ENCODE data around the gene SSC4D. TPM values are rescaled to one million over a fixed set of nuclear protein-coding genes. Genes with fewer than 3 reads are reported as not detected.
"Not testable (repeated sequence)": the region's sequence is repeated elsewhere in the genome, so short reads cannot be mapped to it uniquely, and the experiment has no call there.

Gene SSC4D
- total RNA-seq, 1 donor = 0.81 TPM

DNA sequence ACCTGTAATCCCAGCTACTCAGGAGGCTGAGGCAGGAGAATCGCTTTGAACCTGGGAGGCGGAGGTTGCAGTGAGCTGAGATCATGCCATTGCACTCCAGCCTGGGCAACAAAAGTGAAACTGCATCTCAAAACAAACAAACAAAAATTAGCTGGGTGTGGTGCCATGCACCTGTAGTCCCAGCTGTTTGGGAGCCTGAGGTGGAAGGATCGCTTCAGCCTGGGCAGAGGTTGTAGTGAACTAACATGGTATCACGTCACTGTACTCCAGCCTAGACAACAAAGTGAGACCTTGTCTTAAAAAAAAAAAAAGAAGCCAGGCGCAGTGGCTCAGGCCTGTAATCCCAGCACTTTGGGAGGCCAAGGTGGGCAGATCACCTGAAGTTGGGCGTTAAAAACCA, 21.7 kb downstream of the SSC4D start:
- DNase-seq (ENCODE audit: low read depth in 2 of 3, low spot score in 2 of 3) = not testable (repeated sequence)

DNA sequence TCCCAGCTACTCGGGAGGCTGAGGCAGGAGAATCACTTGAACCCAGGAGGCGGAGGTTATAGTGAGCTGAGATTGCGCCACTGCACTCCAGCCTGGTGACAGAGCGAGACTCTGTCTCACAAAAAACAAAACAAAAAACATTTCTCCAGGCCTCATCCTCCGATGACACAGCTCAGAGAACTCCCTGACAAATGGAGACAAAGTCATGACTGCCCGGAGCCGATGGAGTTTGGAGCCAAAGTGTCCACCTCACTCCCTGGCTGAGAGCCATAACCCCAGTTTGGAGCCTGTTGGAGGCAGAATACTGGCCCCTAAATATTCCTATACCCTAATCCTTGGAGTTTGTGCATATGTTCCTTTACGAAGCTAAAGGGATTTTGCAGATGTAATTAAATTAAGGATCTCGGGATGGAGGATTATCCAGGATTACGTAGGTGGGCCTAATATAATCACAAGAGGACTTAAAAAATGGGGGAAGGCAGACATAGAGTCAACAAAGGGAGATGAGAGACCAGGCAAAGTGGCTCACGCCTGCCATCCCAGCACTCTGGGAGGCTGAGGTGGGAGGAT, 22.7 kb downstream of the SSC4D start:
- DNase-seq (ENCODE audit: low read depth in 2 of 3, low spot score in 2 of 3) = no peak

- peak in 1 of 3 donors; percentile 17 for DNase-seq (ENCODE audit: low read depth in 2 of 3, low spot score in 2 of 3)
Observed at GRCh38 chr7:76383089-76383944, 26.2 kb downstream of the SSC4D start.

GRCh38 chr7:76381814-76382213, 27.7 kb downstream of the SSC4D start:
- DNase-seq (ENCODE audit: low read depth in 2 of 3, low spot score in 2 of 3) = no peak

GRCh38 chr7:76380623-76380966, 28.9 kb downstream of the SSC4D start:
- no peak for DNase-seq (ENCODE audit: low read depth in 2 of 3, low spot score in 2 of 3)

DNA sequence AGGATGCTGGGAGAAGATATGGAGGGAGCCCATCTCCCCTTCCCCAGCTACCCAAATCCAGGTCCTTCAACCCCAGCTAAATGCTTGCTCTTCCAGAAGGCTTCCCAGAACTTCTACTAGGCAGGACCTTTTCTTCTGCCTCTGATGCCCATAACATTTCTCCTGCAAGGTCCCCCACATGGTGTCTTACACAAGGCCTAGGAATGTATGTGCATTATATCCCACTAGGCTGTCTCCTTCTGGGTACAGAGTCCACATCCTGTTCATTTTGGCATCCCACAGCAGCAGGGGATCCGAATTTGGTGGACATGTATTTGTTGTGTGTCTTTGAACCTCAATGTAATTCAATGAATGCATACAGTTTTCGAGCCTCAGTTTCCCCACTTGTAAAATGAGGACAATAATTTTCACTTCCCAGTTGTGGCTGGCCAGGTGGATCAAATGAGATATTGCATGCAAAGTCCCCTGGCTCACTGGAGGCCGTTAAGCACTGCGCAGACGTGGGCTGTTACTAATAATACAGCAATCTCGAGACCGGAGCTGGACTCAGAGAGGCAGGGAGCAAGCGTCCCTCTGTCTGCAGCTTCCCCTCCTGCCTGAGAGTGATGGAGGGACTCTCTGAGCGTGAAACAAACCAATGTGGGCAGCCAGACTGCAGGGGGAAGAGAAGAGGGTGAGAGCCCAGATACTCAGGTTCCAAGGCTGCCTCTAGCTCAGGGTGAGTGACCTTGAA, 32.1 kb downstream of the SSC4D start:
- DNase-seq (ENCODE audit: low read depth in 2 of 3, low spot score in 2 of 3) = no peak

DNA sequence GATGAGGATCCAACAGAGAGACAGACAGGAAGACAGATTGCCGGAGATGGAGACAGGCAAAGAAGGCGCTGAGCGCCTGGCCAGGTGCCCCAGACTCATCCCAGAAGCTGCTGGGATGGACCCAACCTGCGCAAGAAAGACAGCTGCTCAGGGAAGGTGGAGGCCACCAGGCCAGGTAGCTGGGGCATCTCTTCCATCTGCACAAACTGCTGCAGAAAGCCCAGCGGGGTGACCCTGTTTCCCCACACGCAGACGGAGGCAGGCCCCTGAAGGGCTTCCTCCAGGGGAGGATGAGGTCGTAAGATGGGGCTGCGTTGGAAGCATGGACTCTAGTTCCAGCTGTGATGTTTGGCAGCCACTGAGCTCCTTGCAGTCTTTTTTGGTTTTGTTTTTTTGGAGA, 34.2 kb downstream of the SSC4D start:
- DNase-seq (ENCODE audit: low read depth in 2 of 3, low spot score in 2 of 3) = no peak

GRCh38 chr7:76372984-76373833, 36.3 kb downstream of the SSC4D start:
- peak in 1 of 3 donors; percentile 42 for DNase-seq (ENCODE audit: low read depth in 2 of 3, low spot score in 2 of 3)

GRCh38 chr7:76371396-76371795, 38.1 kb downstream of the SSC4D start:
- no peak for DNase-seq (ENCODE audit: low read depth in 2 of 3, low spot score in 2 of 3)

DNA sequence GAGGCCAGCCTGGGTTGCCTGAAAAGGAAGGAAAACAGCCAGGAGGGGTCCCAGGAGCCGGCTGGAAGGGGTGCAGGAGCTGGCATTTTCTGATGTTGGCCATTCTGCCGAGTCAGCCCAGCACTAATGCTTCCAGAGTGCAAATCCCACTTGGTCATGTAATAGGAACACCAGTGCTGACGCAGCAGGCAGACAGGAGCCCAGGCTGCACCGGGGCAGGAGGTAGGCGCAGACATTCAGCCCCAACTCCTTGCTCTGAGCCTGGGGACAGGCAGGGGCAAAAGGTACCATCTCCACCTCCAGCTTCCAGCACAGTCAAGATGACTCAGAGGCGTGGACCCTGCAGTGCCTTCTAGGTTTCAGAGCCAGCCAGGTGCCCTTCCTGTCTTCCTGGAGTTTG, 40.5 kb downstream of the SSC4D start:
- no peak for DNase-seq (ENCODE audit: low read depth in 2 of 3, low spot score in 2 of 3)

- no peak for DNase-seq (ENCODE audit: low read depth in 2 of 3, low spot score in 2 of 3)
Observed at GRCh38 chr7:76368190-76368589, 41.3 kb downstream of the SSC4D start.

DNA sequence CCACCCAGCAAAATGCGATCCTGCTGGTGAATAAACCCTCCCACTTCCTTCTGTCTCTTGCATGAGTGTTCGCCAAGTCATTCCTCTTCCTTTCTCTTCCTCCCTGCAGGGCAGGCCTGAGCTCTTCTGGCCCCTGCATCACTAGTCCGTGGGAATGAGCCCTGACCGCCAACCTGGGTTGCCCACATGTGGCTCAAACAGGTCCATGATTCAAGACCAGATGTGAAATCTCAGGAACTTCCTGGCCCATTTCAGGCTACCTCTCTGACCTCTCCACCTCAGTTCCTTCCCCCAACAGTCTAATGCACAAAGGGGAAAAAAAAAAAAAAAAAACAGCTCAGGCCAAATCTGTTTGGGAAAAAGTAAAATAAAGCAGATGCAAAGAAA, 45.3 kb downstream of the SSC4D start:
- DNase-seq (ENCODE audit: low read depth in 2 of 3, low spot score in 2 of 3) = peak in 1 of 3 donors; percentile 29

- not testable (repeated sequence) for DNase-seq (ENCODE audit: low read depth in 2 of 3, low spot score in 2 of 3)
Observed at GRCh38 chr7:76363754-76364153, 45.7 kb downstream of the SSC4D start.

- DNase-seq (ENCODE audit: low read depth in 2 of 3, low spot score in 2 of 3) = no peak
Observed at GRCh38 chr7:76359978-76360638, 49.4 kb downstream of the SSC4D start.

GRCh38 chr7:76359111-76359977, 50.2 kb downstream of the SSC4D start:
- peak; percentile 95 to 99 (median 98) for DNase-seq (ENCODE audit: low read depth in 2 of 3, low spot score in 2 of 3)

- peak in 1 of 3 donors; percentile 85 for DNase-seq (ENCODE audit: low read depth in 2 of 3, low spot score in 2 of 3)
Observed at GRCh38 chr7:76358481-76359110, 50.9 kb downstream of the SSC4D start, which contains the start of gene YWHAG. YWHAG (minus strand) TSS chr7:76358991; CDS start chr7:76358808, 183 bp downstream.

GRCh38 chr7:76358011-76358480, 51.5 kb downstream of the SSC4D start:
- DNase-seq (ENCODE audit: low read depth in 2 of 3, low spot score in 2 of 3) = peak in 2 of 3 donors; percentile 70 to 81

GRCh38 chr7:76357475-76358010, 52.0 kb downstream of the SSC4D start:
- no peak for DNase-seq (ENCODE audit: low read depth in 2 of 3, low spot score in 2 of 3)
